OCI-LY3 (cell line): Measurements from ENCODE around the gene LGALSL.

Experiments used
- H2AFZ ChIP-seq: fragments of 200-600, 300-600 bp; shearing (Covaris generic); 2 replicates; pipeline ENCODE4 v1.6.0; 2014; ENCODE audit warnings: antibody characterized with exemption, low read depth, low read length
- H3K27ac ChIP-seq: fragments of 200-600, 300-600 bp; sonication (generic); 2 replicates; pipeline ENCODE4 v1.5.1; 2014; ENCODE audit warnings: mild to moderate bottlenecking, low read length, moderate library complexity, mixed read lengths
- H3K27me3 ChIP-seq: fragments of 200-600, 300-600 bp; sonication (generic); 2 replicates; pipeline ENCODE4 v1.6.1; 2014; ENCODE audit warnings: low read depth, low read length, mixed read lengths
- H3K36me3 ChIP-seq: fragments of 200-600, 300-600 bp; sonication (generic); replicated peaks from 2 replicates; pipeline ENCODE3; 2014; ENCODE audit warnings: low read depth, low read length, mixed read lengths
- H3K4me1 ChIP-seq: fragments of 300-600, 200-600 bp; sonication (generic); 2 replicates; pipeline ENCODE4 v1.6.1; 2014; ENCODE audit warnings: low read length, mixed read lengths
- H3K4me2 ChIP-seq: fragments of 200-600, 300-600 bp; sonication (generic); 2 replicates; pipeline ENCODE4 v1.6.1; 2014; ENCODE audit warnings: low read length, mixed read lengths
- H3K4me3 ChIP-seq: fragments of 300-600, 200-600 bp; sonication (generic); 2 replicates; pipeline ENCODE4 v1.5.1; 2014; ENCODE audit warnings: antibody characterized with exemption, mild to moderate bottlenecking, low read length, moderate library complexity
- H3K79me2 ChIP-seq: fragments of 300-600, 200-600 bp; shearing (Covaris generic); 2 replicates; pipeline ENCODE4 v1.6.1; 2014; ENCODE audit warnings: mild to moderate bottlenecking, low read length, mixed read lengths
- H3K9ac ChIP-seq: fragments of 300-600, 200-600 bp; shearing (Covaris generic); 2 replicates; pipeline ENCODE4 v1.6.0; 2014; ENCODE audit warnings: mild to moderate bottlenecking, low read length, moderate library complexity
- H3K9me3 ChIP-seq: fragments of 200-600, 300-600 bp; shearing (Covaris generic); 2 replicates; pipeline ENCODE4 v1.6.1; 2014; ENCODE audit warnings: low read length, mixed read lengths; ENCODE audit not compliant: insufficient read depth
- H4K20me1 ChIP-seq: fragments of 200-600, 300-600 bp; sonication (generic); 2 replicates; pipeline ENCODE4 v1.6.1; 2016; ENCODE audit warnings: low read length, mixed read lengths; ENCODE audit not compliant: insufficient read depth
- CTCF ChIP-seq: fragments of 200-600, 300-600 bp; sonication (generic); IDR thresholded peaks from 2 replicates; pipeline ENCODE4 v1.5.1; 2014; ENCODE audit warnings: antibody characterized with exemption, low read length, low read depth
- EZH2phosphoT487 ChIP-seq: fragments of 200-600 bp; shearing (Covaris generic); IDR thresholded peaks from 2 replicates; pipeline ENCODE4 v1.6.1; 2018; ENCODE audit warnings: antibody characterized with exemption, mixed run types, low read depth

Gene LGALSL

DNA sequence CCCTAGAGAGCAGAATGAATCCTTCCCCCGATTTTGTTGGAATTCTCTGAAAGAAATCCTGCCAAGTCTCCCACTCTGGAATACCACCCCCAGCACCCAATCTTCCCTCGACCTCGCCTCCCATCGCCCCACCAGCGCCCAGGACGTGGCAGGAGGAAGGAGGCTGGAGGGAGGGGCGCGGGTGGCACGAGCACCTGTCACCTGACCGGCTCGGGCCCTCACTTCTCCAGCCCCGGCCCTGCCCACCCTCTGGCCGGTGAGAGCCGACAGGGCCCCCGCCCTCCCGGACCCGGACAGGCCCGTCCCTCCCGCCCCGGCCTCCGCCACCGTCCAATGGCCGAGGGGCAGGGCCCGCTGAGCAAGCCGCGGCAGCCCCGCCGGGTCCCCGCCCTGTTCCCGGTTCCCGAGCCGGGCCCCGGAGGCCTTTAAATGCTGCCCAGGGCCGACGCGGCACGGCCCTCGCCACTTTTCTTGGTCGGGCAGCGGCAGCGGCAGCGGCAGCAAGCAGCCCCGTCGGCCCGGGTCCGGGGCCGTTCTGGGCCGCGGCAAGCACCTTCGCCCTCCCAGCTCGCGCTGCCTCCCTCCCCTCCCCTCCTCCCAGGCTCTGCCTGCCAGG is at the start of gene LGALSL:
TSS of gene LGALSL (plus strand) at position 393 of the 616 bp plus-strand sequence. CDS start 384 bp downstream, outside the sequence.
- Histone ChIP-seq H3K9me3 (no peaks in the 10 kb centered on the region), H3K27ac (peak within 1 kb of the TSS; percentile 29; the same call in 1 of the 2 replicates), H3K4me3 (peak within 1 kb of the TSS; percentile 80), H3K79me2 (no peaks in the 10 kb centered on the region), H3K9ac (peak within 1 kb of the TSS; percentile 70), H2AFZ (peak within 1 kb of the TSS; percentile 70), H4K20me1 (no peaks in the 10 kb centered on the region), H3K4me1 (peaks cover 18% of the 10 kb centered on the region), H3K36me3 (peaks cover 9% of the 10 kb centered on the region), H3K4me2 (peak within 1 kb of the TSS; percentile 94), H3K27me3 (no peaks in the 10 kb centered on the region)
- no peak for TF ChIP-seq EZH2phosphoT487
- no peak for TF ChIP-seq CTCF

DNA sequence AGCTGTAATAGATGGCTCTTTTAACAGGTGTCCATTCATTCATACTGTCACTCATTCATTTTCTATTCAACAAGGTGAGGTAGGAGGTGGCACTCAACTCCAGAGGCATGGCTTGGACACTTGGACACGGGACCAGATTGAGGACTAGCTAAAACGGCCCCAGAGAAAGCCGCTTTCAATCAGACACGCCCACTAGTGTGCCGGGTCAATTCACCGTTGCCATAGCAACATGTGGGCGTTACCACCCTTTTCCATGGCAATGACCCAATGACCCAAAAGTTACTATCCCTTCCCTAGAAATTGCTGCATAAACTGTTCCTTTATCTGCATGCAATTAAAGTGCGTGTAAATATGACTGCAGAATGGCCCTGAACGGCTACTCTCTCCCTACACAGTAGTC is 49.2 kb upstream of the LGALSL start:
- Histone ChIP-seq H3K27ac (no peak overlapping the region), H3K4me2 (no peak overlapping the region), H4K20me1 (no peaks in the 10 kb centered on the region), H3K9ac (no peak overlapping the region), H3K4me3 (no peak overlapping the region), H2AFZ (no peak overlapping the region), H3K27me3 (no peaks in the 10 kb centered on the region), H3K79me2 (no peaks in the 10 kb centered on the region), H3K9me3 (no peaks in the 10 kb centered on the region), H3K36me3 (no peaks in the 10 kb centered on the region), H3K4me1 (peaks cover 8% of the 10 kb centered on the region)
- TF ChIP-seq EZH2phosphoT487 (no peak), CTCF (no peak)

DNA sequence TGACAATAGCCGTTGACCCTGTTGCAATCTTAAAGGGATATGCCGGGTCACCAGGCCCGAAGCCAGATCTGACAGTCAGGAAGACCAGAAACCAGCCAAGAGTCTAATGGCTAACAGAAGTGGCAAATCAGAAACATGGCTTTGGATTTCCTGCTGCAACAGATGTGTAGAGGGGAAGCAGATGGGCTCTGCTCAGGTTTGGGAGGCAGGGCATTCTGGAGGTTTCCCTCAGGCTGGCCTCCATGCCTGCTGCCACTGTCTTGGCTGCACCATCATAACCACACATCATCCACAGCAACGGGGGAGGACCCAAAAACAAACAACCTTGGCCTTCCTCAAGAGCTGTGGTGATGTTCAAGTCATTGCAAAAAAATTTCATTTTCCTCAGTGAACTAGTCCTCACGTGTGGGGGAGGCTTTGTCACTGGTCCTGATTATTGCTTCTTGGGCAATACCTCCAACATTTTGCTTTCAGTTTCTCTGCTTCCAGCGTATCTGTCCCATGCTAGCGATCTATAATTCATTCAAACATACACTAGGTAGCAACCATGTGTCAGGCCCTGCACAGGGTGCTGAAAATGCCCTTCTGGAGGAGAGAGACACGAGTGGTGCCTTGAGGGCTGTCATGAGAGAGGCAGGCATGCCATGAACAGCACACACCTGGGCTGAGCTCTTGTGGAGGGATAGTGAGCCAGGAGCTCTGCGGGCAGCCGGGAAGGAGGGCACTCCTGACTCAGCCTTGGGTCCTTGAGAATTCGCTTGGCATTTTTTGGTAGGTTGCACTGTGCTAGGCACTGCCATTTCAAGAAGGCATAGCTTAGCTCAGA is 48.2 kb upstream of the LGALSL start:
- Histone ChIP-seq H3K9ac (no peak overlapping the region), H3K79me2 (no peaks in the 10 kb centered on the region), H4K20me1 (no peaks in the 10 kb centered on the region), H3K4me1 (peaks cover 8% of the 10 kb centered on the region), H3K27ac (no peak overlapping the region), H2AFZ (no peak overlapping the region), H3K4me2 (no peak overlapping the region), H3K9me3 (no peaks in the 10 kb centered on the region), H3K4me3 (no peak overlapping the region), H3K27me3 (0 out of 2 replicates have a peak, but pooled peaks cover 2% of the 10 kb centered on the region), H3K36me3 (no peaks in the 10 kb centered on the region)
- no peak for TF ChIP-seq CTCF

- TF ChIP-seq CTCF = no peak
- TF ChIP-seq EZH2phosphoT487 = no peak
- H2AFZ ChIP-seq = no peak overlapping the region
- no peaks in the 10 kb centered on the region for H3K36me3 ChIP-seq
Observed at GRCh38 chr2:64406407-64406774, 47.6 kb upstream of the LGALSL start.

More at GRCh38 chr2:64406407-64406774, 47.6 kb upstream of the LGALSL start:
- peaks cover 8% of the 10 kb centered on the region; the same call in 1 of the 2 replicates for H3K27me3 ChIP-seq
- H3K79me2 ChIP-seq = no peaks in the 10 kb centered on the region
- H3K9me3 ChIP-seq = no peaks in the 10 kb centered on the region
- no peak overlapping the region for H3K9ac ChIP-seq
- no peak overlapping the region for H3K4me3 ChIP-seq
- H3K27ac ChIP-seq = no peak overlapping the region
- H3K4me1 ChIP-seq = peaks cover 4% of the 10 kb centered on the region
- no peaks in the 10 kb centered on the region for H4K20me1 ChIP-seq
- H3K4me2 ChIP-seq = no peak overlapping the region
